Smooth muscle cell (in vitro differentiated cells): ENCODE measurements around the gene KRTAP20-2. TPM values are rescaled to one million over a fixed set of nuclear protein-coding genes. Genes with fewer than 3 reads are reported as not detected.

Experiments used
- DNase-seq: peaks from one replicate; lab custom pipeline; 2025; ENCODE audit not compliant: unreplicated experiment; lab: John Stamatoyannopoulos, UW
- H2AFZ ChIP-seq: fragments of 200-600 bp; sonication (generic); 2 replicates; pipeline ENCODE4 v1.6.0; 2016; ENCODE audit warnings: antibody characterized with exemption, low read depth, mild to moderate bottlenecking
- H3F3A ChIP-seq: fragments of 200-600 bp; sonication (generic); 2 replicates; pipeline ENCODE4 v1.6.0; 2017; ENCODE audit warnings: antibody characterized with exemption, low read depth
- H3K27ac ChIP-seq: fragments of 200-600 bp; sonication (generic); 2 replicates; pipeline ENCODE4 v1.5.1; 2016; ENCODE audit warnings: low read depth, mild to moderate bottlenecking
- H3K27me3 ChIP-seq: fragments of 200-600 bp; sonication (generic); 2 replicates; pipeline ENCODE4 v1.6.1; 2016; ENCODE audit warnings: low read depth, mild to moderate bottlenecking
- H3K36me3 ChIP-seq: fragments of 200-600 bp; sonication (generic); 2 replicates; pipeline ENCODE4 v1.5.1; 2016; ENCODE audit warnings: low read depth
- H3K4me1 ChIP-seq: fragments of 200-600 bp; sonication (generic); 2 replicates; pipeline ENCODE4 v1.5.1; 2016; ENCODE audit warnings: low read depth
- H3K4me2 ChIP-seq: fragments of 200-600 bp; sonication (generic); 2 replicates; pipeline ENCODE4 v1.6.0; 2016; ENCODE audit warnings: mild to moderate bottlenecking
- H3K4me3 ChIP-seq: fragments of 200-600 bp; sonication (generic); 2 replicates; pipeline ENCODE4 v1.5.1; 2016; ENCODE audit warnings: mild to moderate bottlenecking
- H3K79me2 ChIP-seq: fragments of 200-600 bp; sonication (generic); 2 replicates; pipeline ENCODE4 v1.6.0; 2016; ENCODE audit warnings: low read depth, mild to moderate bottlenecking
- H3K9ac ChIP-seq: fragments of 200-600 bp; sonication (generic); 2 replicates; pipeline ENCODE4 v1.6.0; 2016; ENCODE audit warnings: low read depth
- H3K9me3 ChIP-seq: fragments of 200-600 bp; sonication (generic); replicated peaks from 2 replicates; pipeline ENCODE4 v1.5.1; 2016; ENCODE audit warnings: low read depth
- H4K20me1 ChIP-seq: fragments of 200-600 bp; sonication (generic); 2 replicates; pipeline ENCODE4 v1.6.0; 2016; ENCODE audit warnings: low read depth
- CTCF ChIP-seq: fragments of 200-600 bp; sonication (generic); IDR thresholded peaks from 2 replicates; pipeline ENCODE4 v1.5.1; 2017; ENCODE audit warnings: borderline replicate concordance, mild to moderate bottlenecking, antibody characterized with exemption; ENCODE audit not compliant: insufficient read depth, poor library complexity, severe bottlenecking
- WGBS: methylation state at CpG from one replicate; pipeline ENCODE4 v1.1.7; 2016; ENCODE audit warnings: low lambda C conversion rate; 5-methylcytosine and 5-hydroxymethylcytosine counted together
- polyA plus RNA-seq: library from polyadenylated mRNA; unstranded; fragments of >200 nt; fragmentation: Nextera tagmentation; extraction: Ambion mirVana; gene quantifications from 2 replicates; pipeline ENCODE4 v1.2.1, GENCODE V29; 2016
- total RNA-seq: library from RNA; depleted of rRNA; stranded (reverse); fragments of >200 nt; gene quantifications from 2 replicates; pipeline ENCODE4 v1.2.3, GENCODE V29; 2014

The KRTAP20-2 gene
- total and polyA plus RNA-seq, 2 experiments from 2014 or later, result not detected

GRCh38 chr21:30623362-30623761 is 11.6 kb upstream of the KRTAP20-2 start:
- Histone ChIP-seq H3K27me3 (no peaks in the 10 kb centered on the region), H3K9me3 (no peaks in the 10 kb centered on the region), H3K4me1 (no peaks in the 10 kb centered on the region), H3F3A (no peaks in the 10 kb centered on the region), H2AFZ (no peak overlapping the region), H3K4me2 (no peak overlapping the region), H3K36me3 (no peaks in the 10 kb centered on the region), H3K79me2 (no peaks in the 10 kb centered on the region), H3K27ac (no peak overlapping the region), H3K4me3 (no peak overlapping the region), H3K9ac (no peak overlapping the region), H4K20me1 (no peaks in the 10 kb centered on the region)
- TF ChIP-seq CTCF, result no peak
- DNase-seq, result no peak
- 91% methylated on average over 3 of the region's 3 CpGs for WGBS

- Histone ChIP-seq H3K4me3 (no peak overlapping the region), H3K27ac (no peak overlapping the region), H3K4me1 (no peaks in the 10 kb centered on the region), H4K20me1 (no peaks in the 10 kb centered on the region), H3F3A (no peaks in the 10 kb centered on the region), H3K27me3 (no peaks in the 10 kb centered on the region), H3K4me2 (no peak overlapping the region), H3K36me3 (no peaks in the 10 kb centered on the region), H3K9ac (no peak overlapping the region), H3K9me3 (no peaks in the 10 kb centered on the region), H2AFZ (no peak overlapping the region), H3K79me2 (no peaks in the 10 kb centered on the region)
- DNase-seq, result no peak
- no peak for TF ChIP-seq CTCF
- WGBS, result 72% methylated on average over 4 of the region's 4 CpGs
These were observed 9.4 kb upstream of the KRTAP20-2 start for GRCh38 chr21:30625449-30626165.

GRCh38 chr21:30628109-30628508 is 6.9 kb upstream of the KRTAP20-2 start:
- H3K9ac ChIP-seq, result no peak overlapping the region
- H3K36me3 ChIP-seq, result no peaks in the 10 kb centered on the region
- WGBS, result 90% methylated on average over 4 of the region's 4 CpGs
- no peaks in the 10 kb centered on the region for H3K9me3 ChIP-seq
- no peak for DNase-seq
- no peaks in the 10 kb centered on the region for H3K27me3 ChIP-seq
- no peaks in the 10 kb centered on the region for H3K4me1 ChIP-seq
- no peak overlapping the region for H3K27ac ChIP-seq
- H3K79me2 ChIP-seq, result no peaks in the 10 kb centered on the region
- no peak for TF ChIP-seq CTCF
- H3F3A ChIP-seq, result no peaks in the 10 kb centered on the region
- no peak overlapping the region for H2AFZ ChIP-seq
- no peak overlapping the region for H3K4me3 ChIP-seq
- H4K20me1 ChIP-seq, result no peaks in the 10 kb centered on the region
- H3K4me2 ChIP-seq, result no peak overlapping the region

- 42% methylated on average over 1 of the region's 1 CpG for WGBS
- no peaks in the 10 kb centered on the region for H3K9me3 ChIP-seq
- H2AFZ ChIP-seq, result no peak overlapping the region
These were observed 5.8 kb upstream of the KRTAP20-2 start for GRCh38 chr21:30629200-30629599.

More at GRCh38 chr21:30629200-30629599, 5.8 kb upstream of the KRTAP20-2 start:
- Histone ChIP-seq H4K20me1 (no peaks in the 10 kb centered on the region), H3K4me1 (no peaks in the 10 kb centered on the region), H3K4me2 (no peak overlapping the region), H3K27ac (no peak overlapping the region), H3K79me2 (no peaks in the 10 kb centered on the region), H3K9ac (no peak overlapping the region), H3K4me3 (no peak overlapping the region), H3K27me3 (no peaks in the 10 kb centered on the region), H3K36me3 (no peaks in the 10 kb centered on the region), H3F3A (no peaks in the 10 kb centered on the region)
- no peak for TF ChIP-seq CTCF
- no peak for DNase-seq
